ENCODE data around the gene SAP30BP. TPM values are rescaled to one million over a fixed set of nuclear protein-coding genes. Genes with fewer than 3 reads are reported as not detected.

Gene SAP30BP
- total RNA-seq, 1 experiment from 2014 or later: 26.5 TPM

GRCh38 chr17:75676461-75676860, 9.3 kb downstream of the SAP30BP start:
- Histone ChIP-seq H3K9me2 (replicated peaks; ENCODE audit: insufficient read depth, low read length) (no peaks in the 10 kb centered on the region), H3K79me2 (ENCODE audit: low read length) (peaks cover 67% of the 10 kb centered on the region), H3K27me3 (ENCODE audit: low read length) (no peaks in the 10 kb centered on the region), H4K20me1 (ENCODE audit: insufficient read depth, low read depth, low read length) (no peaks in the 10 kb centered on the region), H3K4me1 (ENCODE audit: low read length) (no peaks in the 10 kb centered on the region), H2AFZ (ENCODE audit: low read length) (no peak overlapping the region), H3K36me3 (ENCODE audit: insufficient read depth, low read length) (peaks cover 31% of the 10 kb centered on the region; the same call in 1 of the 2 replicates), H3K27ac (ENCODE audit: low read length) (no peak overlapping the region), H3K9ac (ENCODE audit: low read length) (no peak overlapping the region), H3K4me3 (ENCODE audit: low read length) (no peak overlapping the region), H3K9me3 (ENCODE audit: low read length) (no peaks in the 10 kb centered on the region), H3K4me2 (ENCODE audit: low read depth, low read length, poor library complexity, severe bottlenecking) (no peak overlapping the region)
- DNase-seq: no peak

GRCh38 chr17:75679706-75680211, 12.6 kb downstream of the SAP30BP start:
- Histone ChIP-seq H3K4me2 (ENCODE audit: low read depth, low read length, poor library complexity, severe bottlenecking) (no peak overlapping the region), H4K20me1 (ENCODE audit: insufficient read depth, low read depth, low read length) (no peaks in the 10 kb centered on the region; the same call in 1 of the 2 replicates), H3K9me2 (replicated peaks; ENCODE audit: insufficient read depth, low read length) (no peaks in the 10 kb centered on the region), H2AFZ (ENCODE audit: low read length) (no peak overlapping the region), H3K9me3 (ENCODE audit: low read length) (no peaks in the 10 kb centered on the region), H3K27ac (ENCODE audit: low read length) (no peak overlapping the region), H3K9ac (ENCODE audit: low read length) (no peak overlapping the region), H3K36me3 (ENCODE audit: insufficient read depth, low read length) (peaks cover 17% of the 10 kb centered on the region; the same call in 1 of the 2 replicates), H3K4me3 (ENCODE audit: low read length) (no peak overlapping the region), H3K27me3 (ENCODE audit: low read length) (no peaks in the 10 kb centered on the region), H3K79me2 (ENCODE audit: low read length) (peaks cover 76% of the 10 kb centered on the region), H3K4me1 (ENCODE audit: low read length) (no peaks in the 10 kb centered on the region)
- DNase-seq: no peak

GRCh38 chr17:75680431-75680830, 13.3 kb downstream of the SAP30BP start:
- Histone ChIP-seq H3K4me3 (ENCODE audit: low read length) (no peak overlapping the region), H2AFZ (ENCODE audit: low read length) (no peak overlapping the region), H3K9me3 (ENCODE audit: low read length) (no peaks in the 10 kb centered on the region), H3K4me2 (ENCODE audit: low read depth, low read length, poor library complexity, severe bottlenecking) (no peak overlapping the region), H4K20me1 (ENCODE audit: insufficient read depth, low read depth, low read length) (no peaks in the 10 kb centered on the region; the same call in 1 of the 2 replicates), H3K79me2 (ENCODE audit: low read length) (peaks cover 77% of the 10 kb centered on the region), H3K27me3 (ENCODE audit: low read length) (no peaks in the 10 kb centered on the region), H3K27ac (ENCODE audit: low read length) (no peak overlapping the region), H3K9me2 (replicated peaks; ENCODE audit: insufficient read depth, low read length) (no peaks in the 10 kb centered on the region), H3K9ac (ENCODE audit: low read length) (no peak overlapping the region), H3K36me3 (ENCODE audit: insufficient read depth, low read length) (peaks cover 14% of the 10 kb centered on the region; the same call in 1 of the 2 replicates), H3K4me1 (ENCODE audit: low read length) (no peaks in the 10 kb centered on the region)
- DNase-seq: no peak

GRCh38 chr17:75681289-75681688, 14.2 kb downstream of the SAP30BP start:
- Histone ChIP-seq H4K20me1 (ENCODE audit: insufficient read depth, low read depth, low read length) (no peaks in the 10 kb centered on the region; the same call in 1 of the 2 replicates), H3K4me1 (ENCODE audit: low read length) (no peaks in the 10 kb centered on the region), H2AFZ (ENCODE audit: low read length) (no peak overlapping the region), H3K9ac (ENCODE audit: low read length) (no peak overlapping the region), H3K9me3 (ENCODE audit: low read length) (no peaks in the 10 kb centered on the region), H3K27me3 (ENCODE audit: low read length) (no peaks in the 10 kb centered on the region), H3K36me3 (ENCODE audit: insufficient read depth, low read length) (peaks cover 7% of the 10 kb centered on the region; the same call in 1 of the 2 replicates), H3K4me3 (ENCODE audit: low read length) (no peak overlapping the region), H3K9me2 (replicated peaks; ENCODE audit: insufficient read depth, low read length) (no peaks in the 10 kb centered on the region), H3K4me2 (ENCODE audit: low read depth, low read length, poor library complexity, severe bottlenecking) (no peak overlapping the region), H3K27ac (ENCODE audit: low read length) (no peak overlapping the region), H3K79me2 (ENCODE audit: low read length) (peaks cover 76% of the 10 kb centered on the region)
- no peak for DNase-seq

- H4K20me1 ChIP-seq (ENCODE audit: insufficient read depth, low read depth, low read length): peaks cover under 1% of the 10 kb centered on the region; the same call in 1 of the 2 replicates
- no peak for DNase-seq
- H3K36me3 ChIP-seq (ENCODE audit: insufficient read depth, low read length): peaks cover 8% of the 10 kb centered on the region; the same call in 1 of the 2 replicates
- no peak overlapping the region for H3K4me2 ChIP-seq (ENCODE audit: low read depth, low read length, poor library complexity, severe bottlenecking)
- H3K9me3 ChIP-seq (ENCODE audit: low read length): no peaks in the 10 kb centered on the region
- no peak overlapping the region for H3K9ac ChIP-seq (ENCODE audit: low read length)
- no peak overlapping the region for H3K27ac ChIP-seq (ENCODE audit: low read length)
- no peak overlapping the region for H3K4me3 ChIP-seq (ENCODE audit: low read length)
- H3K27me3 ChIP-seq (ENCODE audit: low read length): no peaks in the 10 kb centered on the region
- H3K79me2 ChIP-seq (ENCODE audit: low read length): peaks cover 77% of the 10 kb centered on the region
- no peak overlapping the region for H2AFZ ChIP-seq (ENCODE audit: low read length)
- peaks cover 3% of the 10 kb centered on the region; the same call in 1 of the 2 replicates for H3K4me1 ChIP-seq (ENCODE audit: low read length)
- H3K9me2 ChIP-seq (replicated peaks; ENCODE audit: insufficient read depth, low read length): no peaks in the 10 kb centered on the region
Measured at GRCh38 chr17:75683583-75683982, 16.4 kb downstream of the SAP30BP start.

- Histone ChIP-seq H3K9ac (ENCODE audit: low read length) (no peak overlapping the region), H3K36me3 (ENCODE audit: insufficient read depth, low read length) (0 out of 2 replicates have a peak, but pooled peaks cover 7% of the 10 kb centered on the region), H4K20me1 (ENCODE audit: insufficient read depth, low read depth, low read length) (peaks cover 3% of the 10 kb centered on the region; the same call in 1 of the 2 replicates), H2AFZ (ENCODE audit: low read length) (no peak overlapping the region), H3K4me1 (ENCODE audit: low read length) (peaks cover 5% of the 10 kb centered on the region; the same call in 1 of the 2 replicates), H3K27ac (ENCODE audit: low read length) (no peak overlapping the region), H3K4me2 (ENCODE audit: low read depth, low read length, poor library complexity, severe bottlenecking) (no peak overlapping the region), H3K9me3 (ENCODE audit: low read length) (no peaks in the 10 kb centered on the region), H3K79me2 (ENCODE audit: low read length) (peaks cover 79% of the 10 kb centered on the region), H3K4me3 (ENCODE audit: low read length) (no peak overlapping the region), H3K9me2 (replicated peaks; ENCODE audit: insufficient read depth, low read length) (no peaks in the 10 kb centered on the region), H3K27me3 (ENCODE audit: low read length) (no peaks in the 10 kb centered on the region)
- DNase-seq: no peak
Measured at GRCh38 chr17:75684249-75684648, 17.1 kb downstream of the SAP30BP start.

GRCh38 chr17:75684924-75685323, 17.8 kb downstream of the SAP30BP start:
- H3K27me3 ChIP-seq (ENCODE audit: low read length): no peaks in the 10 kb centered on the region
- H4K20me1 ChIP-seq (ENCODE audit: insufficient read depth, low read depth, low read length): peaks cover 3% of the 10 kb centered on the region; the same call in 1 of the 2 replicates
- H3K4me2 ChIP-seq (ENCODE audit: low read depth, low read length, poor library complexity, severe bottlenecking): no peak overlapping the region
- no peak overlapping the region for H3K4me3 ChIP-seq (ENCODE audit: low read length)
- peaks cover 5% of the 10 kb centered on the region; the same call in 1 of the 2 replicates for H3K4me1 ChIP-seq (ENCODE audit: low read length)
- no peaks in the 10 kb centered on the region for H3K9me2 ChIP-seq (replicated peaks; ENCODE audit: insufficient read depth, low read length)
- no peak overlapping the region for H3K27ac ChIP-seq (ENCODE audit: low read length)
- H3K79me2 ChIP-seq (ENCODE audit: low read length): peaks cover 78% of the 10 kb centered on the region
- H3K36me3 ChIP-seq (ENCODE audit: insufficient read depth, low read length): 0 out of 2 replicates have a peak, but pooled peaks cover 5% of the 10 kb centered on the region
- DNase-seq: no peak
- no peaks in the 10 kb centered on the region for H3K9me3 ChIP-seq (ENCODE audit: low read length)
- H3K9ac ChIP-seq (ENCODE audit: low read length): no peak overlapping the region
- H2AFZ ChIP-seq (ENCODE audit: low read length): no peak overlapping the region

- no peaks in the 10 kb centered on the region for H3K9me2 ChIP-seq (replicated peaks; ENCODE audit: insufficient read depth, low read length)
- H3K9me3 ChIP-seq (ENCODE audit: low read length): no peaks in the 10 kb centered on the region
- no peaks in the 10 kb centered on the region for H3K27me3 ChIP-seq (ENCODE audit: low read length)
- H3K79me2 ChIP-seq (ENCODE audit: low read length): peaks cover 75% of the 10 kb centered on the region
- 0 out of 2 replicates have a peak, but pooled peaks cover 5% of the 10 kb centered on the region for H3K36me3 ChIP-seq (ENCODE audit: insufficient read depth, low read length)
- H3K4me2 ChIP-seq (ENCODE audit: low read depth, low read length, poor library complexity, severe bottlenecking): no peak overlapping the region
- no peak for DNase-seq
- H3K27ac ChIP-seq (ENCODE audit: low read length): no peak overlapping the region
- peaks cover 3% of the 10 kb centered on the region; the same call in 1 of the 2 replicates for H4K20me1 ChIP-seq (ENCODE audit: insufficient read depth, low read depth, low read length)
- no peak overlapping the region for H3K4me3 ChIP-seq (ENCODE audit: low read length)
- H3K9ac ChIP-seq (ENCODE audit: low read length): no peak overlapping the region
- no peak overlapping the region for H2AFZ ChIP-seq (ENCODE audit: low read length)
- peaks cover 5% of the 10 kb centered on the region; the same call in 1 of the 2 replicates for H3K4me1 ChIP-seq (ENCODE audit: low read length)
Measured at GRCh38 chr17:75685499-75685898, 18.4 kb downstream of the SAP30BP start.
